ENCODE measurements around the gene CREB5.

CREB5 gene

GRCh38 chr7:28649189-28649588 lies 236.9 kb downstream of the CREB5 start:
- no peak for DNase-seq (ENCODE audit: extremely low read depth, insufficient read length)

DNA sequence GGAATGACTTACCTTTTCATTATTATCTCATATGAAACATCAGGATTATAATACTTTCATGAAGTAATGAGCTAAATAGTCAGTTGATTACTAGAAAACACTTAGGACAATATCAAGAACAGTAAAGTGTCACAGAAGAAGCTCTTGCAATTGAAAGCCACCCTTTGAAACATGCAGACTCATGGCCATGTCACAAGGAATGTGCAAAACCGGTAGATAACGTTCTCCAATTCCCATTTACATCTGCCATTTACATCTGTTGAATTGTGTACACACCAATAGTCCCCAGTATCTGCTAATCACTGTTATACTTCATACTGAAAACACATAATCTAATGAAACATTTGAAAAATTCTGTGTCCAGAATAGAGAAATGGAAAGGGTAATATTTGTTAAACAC lies 237.5 kb downstream of the CREB5 start:
- no peaks in the 10 kb centered on the region for H3K36me3 ChIP-seq (ENCODE audit: control insufficient read depth, insufficient read depth, low read length)
- TF ChIP-seq, protein P1, sequence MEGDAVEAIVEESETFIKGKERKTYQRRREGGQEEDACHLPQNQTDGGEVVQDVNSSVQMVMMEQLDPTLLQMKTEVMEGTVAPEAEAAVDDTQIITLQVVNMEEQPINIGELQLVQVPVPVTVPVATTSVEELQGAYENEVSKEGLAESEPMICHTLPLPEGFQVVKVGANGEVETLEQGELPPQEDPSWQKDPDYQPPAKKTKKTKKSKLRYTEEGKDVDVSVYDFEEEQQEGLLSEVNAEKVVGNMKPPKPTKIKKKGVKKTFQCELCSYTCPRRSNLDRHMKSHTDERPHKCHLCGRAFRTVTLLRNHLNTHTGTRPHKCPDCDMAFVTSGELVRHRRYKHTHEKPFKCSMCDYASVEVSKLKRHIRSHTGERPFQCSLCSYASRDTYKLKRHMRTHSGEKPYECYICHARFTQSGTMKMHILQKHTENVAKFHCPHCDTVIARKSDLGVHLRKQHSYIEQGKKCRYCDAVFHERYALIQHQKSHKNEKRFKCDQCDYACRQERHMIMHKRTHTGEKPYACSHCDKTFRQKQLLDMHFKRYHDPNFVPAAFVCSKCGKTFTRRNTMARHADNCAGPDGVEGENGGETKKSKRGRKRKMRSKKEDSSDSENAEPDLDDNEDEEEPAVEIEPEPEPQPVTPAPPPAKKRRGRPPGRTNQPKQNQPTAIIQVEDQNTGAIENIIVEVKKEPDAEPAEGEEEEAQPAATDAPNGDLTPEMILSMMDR (IDR thresholded peaks at IDR 0.05; ENCODE audit: insufficient read depth, low read length, poor library complexity, severe bottlenecking): no peak
- H3K4me3 ChIP-seq (replicated peaks; ENCODE audit: low read depth, low read length): no peak overlapping the region
- no peaks in the 10 kb centered on the region; the same call in 1 of the 2 replicates for H3K27me3 ChIP-seq (replicated peaks; ENCODE audit: control insufficient read depth, insufficient read depth, low read length)
- DNase-seq (ENCODE audit: extremely low read depth, insufficient read length): no peak

More at GRCh38 chr7:28649189-28649588, 236.9 kb downstream of the CREB5 start:
- TF ChIP-seq, protein P1 (IDR thresholded peaks at IDR 0.05; ENCODE audit: insufficient read depth, low read length, poor library complexity, severe bottlenecking): no peak
- H3K4me3 ChIP-seq (replicated peaks; ENCODE audit: low read depth, low read length): no peak overlapping the region
- H3K27me3 ChIP-seq (replicated peaks; ENCODE audit: control insufficient read depth, insufficient read depth, low read length): no peaks in the 10 kb centered on the region; the same call in 1 of the 2 replicates
- no peaks in the 10 kb centered on the region for H3K36me3 ChIP-seq (ENCODE audit: control insufficient read depth, insufficient read depth, low read length)

DNA sequence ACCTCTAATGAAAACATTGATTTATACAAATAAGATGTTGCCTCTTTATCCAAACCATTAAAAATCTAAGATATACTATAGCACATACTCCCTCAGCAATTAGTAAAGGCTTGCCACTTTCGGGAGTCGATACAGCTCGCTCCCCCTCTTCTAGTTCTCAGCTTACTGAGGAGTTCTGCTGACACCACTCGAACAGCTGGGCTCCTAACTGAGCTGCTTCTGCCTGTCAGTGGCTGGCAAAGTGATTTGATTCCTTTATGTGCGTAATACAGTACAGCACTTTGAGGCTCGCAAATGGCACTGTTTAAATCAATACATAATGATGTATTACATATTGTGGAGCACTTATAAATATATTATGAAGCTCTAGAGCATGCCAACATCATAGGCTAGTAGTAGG lies 241.8 kb downstream of the CREB5 start:
- TF ChIP-seq, protein P1 (IDR thresholded peaks at IDR 0.05; ENCODE audit: insufficient read depth, low read length, poor library complexity, severe bottlenecking): no peak
- H3K4me3 ChIP-seq (replicated peaks; ENCODE audit: low read depth, low read length): no peak overlapping the region
- DNase-seq (ENCODE audit: extremely low read depth, insufficient read length): no peak
- H3K27me3 ChIP-seq (replicated peaks; ENCODE audit: control insufficient read depth, insufficient read depth, low read length): no peaks in the 10 kb centered on the region
- H3K36me3 ChIP-seq (ENCODE audit: control insufficient read depth, insufficient read depth, low read length): no peaks in the 10 kb centered on the region

DNA sequence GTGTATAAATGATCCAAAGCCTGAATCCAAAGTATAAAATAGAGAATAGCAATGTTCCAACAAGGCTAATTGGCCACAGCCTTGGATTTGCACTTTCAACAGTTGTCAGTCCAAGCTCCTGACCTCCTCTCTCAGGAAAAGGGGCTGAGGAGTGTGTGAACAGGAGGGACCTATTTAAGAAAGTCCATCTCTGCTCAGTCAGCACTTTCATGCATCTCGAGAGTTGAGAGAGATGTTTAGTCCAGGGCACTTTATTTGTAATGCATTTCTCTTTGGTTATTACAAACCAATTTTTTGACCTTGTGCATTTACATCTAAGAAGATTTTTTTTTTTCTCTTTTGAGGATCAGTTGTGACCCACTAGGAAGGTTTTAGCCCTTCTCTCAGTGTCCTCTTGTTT lies 244.2 kb downstream of the CREB5 start:
- Histone ChIP-seq H3K4me3 (replicated peaks; ENCODE audit: low read depth, low read length) (no peak overlapping the region), H3K27me3 (replicated peaks; ENCODE audit: control insufficient read depth, insufficient read depth, low read length) (no peaks in the 10 kb centered on the region), H3K36me3 (ENCODE audit: control insufficient read depth, insufficient read depth, low read length) (no peaks in the 10 kb centered on the region)
- TF ChIP-seq, protein P1 (IDR thresholded peaks at IDR 0.05; ENCODE audit: insufficient read depth, low read length, poor library complexity, severe bottlenecking): no peak
- no peak for DNase-seq (ENCODE audit: extremely low read depth, insufficient read length)

DNA sequence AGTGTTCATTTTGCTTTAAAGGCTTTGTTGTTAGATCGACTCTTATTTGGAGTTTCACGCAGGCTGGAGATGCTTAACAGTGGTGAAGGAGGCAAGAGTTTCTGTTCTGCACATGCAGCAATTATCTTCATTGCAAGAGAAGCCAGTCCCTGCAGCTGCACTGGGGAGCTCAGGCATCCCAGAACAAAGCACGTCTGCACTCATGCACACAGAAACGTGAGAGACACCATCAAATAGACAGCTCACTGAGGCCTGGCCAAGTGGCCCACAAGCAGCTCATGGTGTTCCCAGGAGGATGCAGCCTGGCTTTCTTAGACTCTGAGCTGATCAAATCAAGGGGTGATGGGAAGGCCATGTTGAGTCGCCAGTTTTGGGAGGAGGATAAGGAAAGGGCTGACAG lies 246.1 kb downstream of the CREB5 start:
- Histone ChIP-seq H3K36me3 (ENCODE audit: control insufficient read depth, insufficient read depth, low read length) (no peaks in the 10 kb centered on the region), H3K4me3 (replicated peaks; ENCODE audit: low read depth, low read length) (no peak overlapping the region), H3K27me3 (replicated peaks; ENCODE audit: control insufficient read depth, insufficient read depth, low read length) (no peaks in the 10 kb centered on the region)
- DNase-seq (ENCODE audit: extremely low read depth, insufficient read length): no peak
- TF ChIP-seq, protein P1 (IDR thresholded peaks at IDR 0.05; ENCODE audit: insufficient read depth, low read length, poor library complexity, severe bottlenecking): no peak

GRCh38 chr7:28660132-28660531 lies 247.8 kb downstream of the CREB5 start:
- TF ChIP-seq, protein P1 (IDR thresholded peaks at IDR 0.05; ENCODE audit: insufficient read depth, low read length, poor library complexity, severe bottlenecking): no peak
- Histone ChIP-seq H3K27me3 (replicated peaks; ENCODE audit: control insufficient read depth, insufficient read depth, low read length) (no peaks in the 10 kb centered on the region), H3K36me3 (ENCODE audit: control insufficient read depth, insufficient read depth, low read length) (no peaks in the 10 kb centered on the region), H3K4me3 (replicated peaks; ENCODE audit: low read depth, low read length) (no peak overlapping the region)
- DNase-seq (ENCODE audit: extremely low read depth, insufficient read length): no peak

Data from GM06990 (cell line).